Osteoblast (primary cell): ENCODE measurements around the gene LMAN1L. TPM values are rescaled to one million over a fixed set of nuclear protein-coding genes. Genes with fewer than 3 reads are reported as not detected.

Experiments used
- DNase-seq: peaks from one replicate; pipeline ENCODE4 v3.0.0; 2011; ENCODE audit warnings: low spot score, mixed read lengths; ENCODE audit not compliant: insufficient read length; ENCODE audit errors: missing footprints
- H2AFZ ChIP-seq: 2 replicates; pipeline ENCODE4 v1.6.0; 2011; ENCODE audit warnings: mild to moderate bottlenecking, low read length
- H3K27ac ChIP-seq: 2 replicates; pipeline ENCODE4 v1.5.1; 2011; ENCODE audit warnings: mild to moderate bottlenecking, low read depth, low read length, moderate library complexity
- H3K27me3 ChIP-seq: 2 replicates; pipeline ENCODE4 v1.6.0; 2012; ENCODE audit warnings: mild to moderate bottlenecking, control low read depth, inconsistent platforms, low read length, moderate library complexity; ENCODE audit not compliant: insufficient read depth
- H3K36me3 ChIP-seq: 2 replicates; pipeline ENCODE4 v1.5.1; 2011; ENCODE audit warnings: mild to moderate bottlenecking, low read length, control low read depth, moderate library complexity; ENCODE audit not compliant: insufficient read depth
- H3K4me1 ChIP-seq: 2 replicates; pipeline ENCODE4 v1.5.1; 2011; ENCODE audit warnings: mild to moderate bottlenecking, low read length, control low read depth, moderate library complexity; ENCODE audit not compliant: insufficient read depth
- H3K4me2 ChIP-seq: 2 replicates; pipeline ENCODE4 v1.6.0; 2011; ENCODE audit warnings: mild to moderate bottlenecking, low read length; ENCODE audit not compliant: insufficient read depth
- H3K4me3 ChIP-seq: fragments of 200-600 bp; sonication (generic); 3 replicates; pipeline ENCODE4 v1.5.1; 2012; ENCODE audit warnings: mild to moderate bottlenecking, low read length, inconsistent platforms; ENCODE audit not compliant: insufficient read depth
- H3K79me2 ChIP-seq: 2 replicates; pipeline ENCODE4 v1.6.0; 2012; ENCODE audit warnings: mild to moderate bottlenecking, low read length, control low read depth, inconsistent platforms; ENCODE audit not compliant: insufficient read depth
- H3K9me3 ChIP-seq: 2 replicates; pipeline ENCODE4 v1.5.1; 2011; ENCODE audit warnings: low read depth, low read length, control low read depth
- H4K20me1 ChIP-seq: 2 replicates; pipeline ENCODE4 v1.6.0; 2012; ENCODE audit warnings: mild to moderate bottlenecking, low read length, control low read depth; ENCODE audit not compliant: insufficient read depth
- total RNA-seq: library from RNA; depleted of rRNA; stranded (reverse); fragments of >200 nt; gene quantifications from 2 replicates; pipeline ENCODE4 v1.2.3, GENCODE V29; 2012
- TF ChIP-seq, protein P1 (sequence below): IDR thresholded peaks from 2 replicates; pipeline ENCODE4 v1.5.1; 2011; ENCODE audit warnings: mild to moderate bottlenecking, low read depth, low read length, moderate library complexity; ENCODE audit errors: extremely low read depth

Gene LMAN1L
- total RNA-seq, 1 donor: not detected

DNA sequence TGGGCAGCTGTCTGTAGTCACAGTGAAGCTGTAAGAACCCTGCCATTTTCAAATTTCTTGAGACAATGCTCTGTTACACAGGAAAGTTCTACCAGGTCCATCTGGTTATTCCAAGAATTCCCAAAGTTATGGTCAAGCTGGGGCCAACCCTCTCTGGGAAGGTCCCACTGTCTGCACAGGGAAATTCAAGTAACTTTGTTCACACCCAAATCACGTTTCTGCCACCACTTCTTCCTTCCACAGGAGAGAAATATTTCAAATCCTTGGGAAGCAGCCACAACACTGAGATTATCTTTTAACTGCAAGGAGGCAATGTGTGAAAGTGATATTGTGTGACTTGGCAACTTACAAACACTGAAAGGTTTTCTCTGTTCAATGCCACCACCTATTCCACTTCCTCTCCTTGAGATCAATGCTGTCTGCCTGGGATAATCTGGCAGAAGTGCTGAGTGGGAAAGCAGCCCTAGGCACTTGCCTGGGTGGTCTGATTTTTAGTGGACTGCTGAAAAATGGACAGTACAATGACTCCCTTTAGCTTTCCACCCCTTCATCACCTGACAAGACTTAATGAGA lies 54.9 kb downstream of the LMAN1L start:
- Histone ChIP-seq H4K20me1 (peaks cover 66% of the 10 kb centered on the region), H3K27ac (no peak overlapping the region), H3K27me3 (no peaks in the 10 kb centered on the region), H2AFZ (no peak overlapping the region), H3K4me3 (no peak overlapping the region), H3K4me1 (peaks cover 24% of the 10 kb centered on the region), H3K9me3 (no peaks in the 10 kb centered on the region), H3K4me2 (no peak overlapping the region), H3K79me2 (peaks cover 83% of the 10 kb centered on the region), H3K36me3 (peaks cover 5% of the 10 kb centered on the region)
- no peak for DNase-seq
- TF ChIP-seq, protein P1, sequence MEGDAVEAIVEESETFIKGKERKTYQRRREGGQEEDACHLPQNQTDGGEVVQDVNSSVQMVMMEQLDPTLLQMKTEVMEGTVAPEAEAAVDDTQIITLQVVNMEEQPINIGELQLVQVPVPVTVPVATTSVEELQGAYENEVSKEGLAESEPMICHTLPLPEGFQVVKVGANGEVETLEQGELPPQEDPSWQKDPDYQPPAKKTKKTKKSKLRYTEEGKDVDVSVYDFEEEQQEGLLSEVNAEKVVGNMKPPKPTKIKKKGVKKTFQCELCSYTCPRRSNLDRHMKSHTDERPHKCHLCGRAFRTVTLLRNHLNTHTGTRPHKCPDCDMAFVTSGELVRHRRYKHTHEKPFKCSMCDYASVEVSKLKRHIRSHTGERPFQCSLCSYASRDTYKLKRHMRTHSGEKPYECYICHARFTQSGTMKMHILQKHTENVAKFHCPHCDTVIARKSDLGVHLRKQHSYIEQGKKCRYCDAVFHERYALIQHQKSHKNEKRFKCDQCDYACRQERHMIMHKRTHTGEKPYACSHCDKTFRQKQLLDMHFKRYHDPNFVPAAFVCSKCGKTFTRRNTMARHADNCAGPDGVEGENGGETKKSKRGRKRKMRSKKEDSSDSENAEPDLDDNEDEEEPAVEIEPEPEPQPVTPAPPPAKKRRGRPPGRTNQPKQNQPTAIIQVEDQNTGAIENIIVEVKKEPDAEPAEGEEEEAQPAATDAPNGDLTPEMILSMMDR: no peak

DNA sequence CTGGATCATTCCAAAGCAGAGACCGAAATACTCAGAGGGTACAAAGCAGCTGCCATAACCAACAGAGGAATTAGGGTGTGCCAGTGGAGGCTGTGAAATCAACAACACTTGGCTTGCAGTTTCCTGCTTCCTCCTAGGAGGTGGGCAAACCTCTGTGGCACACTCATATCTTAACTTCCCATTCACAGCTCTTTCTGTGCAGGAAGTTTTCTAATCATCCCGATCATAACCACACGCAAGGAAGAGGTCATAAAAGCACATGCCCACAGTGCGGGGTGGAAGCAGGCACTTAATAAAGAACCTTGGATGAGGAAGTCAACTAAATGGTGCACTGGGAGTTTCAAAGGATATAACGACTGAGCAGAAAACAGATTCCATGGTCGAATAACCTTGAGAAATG lies 55.4 kb downstream of the LMAN1L start:
- Histone ChIP-seq H2AFZ (no peak overlapping the region), H3K4me1 (peaks cover 26% of the 10 kb centered on the region), H4K20me1 (peaks cover 69% of the 10 kb centered on the region), H3K79me2 (peaks cover 86% of the 10 kb centered on the region), H3K4me3 (no peak overlapping the region), H3K36me3 (peaks cover 5% of the 10 kb centered on the region), H3K27me3 (no peaks in the 10 kb centered on the region), H3K27ac (no peak overlapping the region), H3K9me3 (no peaks in the 10 kb centered on the region), H3K4me2 (no peak overlapping the region)
- TF ChIP-seq, protein P1: no peak
- DNase-seq: no peak

DNA sequence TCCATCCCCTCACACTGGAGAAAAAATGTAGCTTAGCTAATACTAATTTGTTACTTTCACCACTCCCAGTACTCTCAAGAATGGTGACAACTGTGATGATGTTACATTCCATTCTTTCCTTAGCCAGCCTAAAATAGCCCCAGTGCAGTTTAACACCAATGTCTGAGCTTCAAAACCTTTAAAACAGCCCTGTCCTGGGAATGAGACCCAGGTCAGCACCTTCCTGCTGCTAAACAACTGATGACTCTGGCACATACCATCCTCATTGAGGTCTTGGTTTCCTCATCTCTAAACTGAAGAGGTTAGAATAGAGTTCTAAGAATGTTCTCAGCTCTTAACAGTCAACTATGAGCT lies 56.7 kb downstream of the LMAN1L start:
- H3K79me2 ChIP-seq: peaks cover 79% of the 10 kb centered on the region
- peaks cover 5% of the 10 kb centered on the region for H3K36me3 ChIP-seq
- H3K4me2 ChIP-seq: no peak overlapping the region
- no peak for DNase-seq
- peaks cover 20% of the 10 kb centered on the region for H3K4me1 ChIP-seq
- no peak overlapping the region for H3K4me3 ChIP-seq
- H2AFZ ChIP-seq: no peak overlapping the region
- H3K27ac ChIP-seq: no peak overlapping the region
- TF ChIP-seq, protein P1: no peak
- no peaks in the 10 kb centered on the region for H3K27me3 ChIP-seq
- peaks cover 61% of the 10 kb centered on the region for H4K20me1 ChIP-seq
- no peaks in the 10 kb centered on the region for H3K9me3 ChIP-seq

DNA sequence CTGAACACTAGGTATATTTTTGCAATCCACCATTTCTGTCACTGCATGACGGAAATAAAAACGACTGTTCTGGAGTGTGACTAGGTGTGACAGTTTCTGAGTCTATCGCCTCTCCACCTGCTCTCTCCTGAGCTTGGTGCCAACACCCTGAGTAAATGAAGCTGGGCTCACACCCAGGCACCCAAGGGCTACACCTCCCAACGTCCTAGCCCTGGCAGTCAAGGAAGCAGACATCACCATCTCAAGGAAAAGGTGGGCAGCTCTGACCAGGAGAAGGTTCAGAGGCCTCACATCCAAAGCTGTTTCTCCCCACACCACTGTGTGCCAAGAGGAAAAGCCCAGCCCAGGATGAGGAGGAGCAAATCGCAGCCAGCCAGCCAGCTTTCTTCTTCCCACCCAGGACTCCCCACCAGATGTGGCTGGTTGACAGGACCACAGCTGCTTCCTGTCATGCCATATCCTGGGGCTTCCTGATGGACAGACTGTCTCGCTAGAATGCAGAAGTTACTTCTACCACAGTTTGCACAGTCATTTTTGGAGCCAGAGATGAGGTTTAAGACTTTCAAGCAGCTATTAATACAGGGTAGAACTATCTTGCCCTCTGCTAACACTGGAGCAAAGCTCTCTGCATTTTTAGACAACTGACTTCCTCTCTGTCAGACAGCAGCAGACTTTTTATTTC lies 57.2 kb downstream of the LMAN1L start:
- Histone ChIP-seq H3K4me2 (no peak overlapping the region), H3K27ac (no peak overlapping the region), H2AFZ (no peak overlapping the region), H3K4me1 (peaks cover 19% of the 10 kb centered on the region), H3K36me3 (peaks cover 5% of the 10 kb centered on the region), H4K20me1 (peaks cover 55% of the 10 kb centered on the region), H3K27me3 (no peaks in the 10 kb centered on the region), H3K79me2 (peaks cover 74% of the 10 kb centered on the region), H3K4me3 (no peak overlapping the region), H3K9me3 (no peaks in the 10 kb centered on the region)
- TF ChIP-seq, protein P1: no peak
- no peak for DNase-seq
